ENCODE data around the gene TEX44.

GRCh38 chr2:231567159-231567558 lies 25.5 kb upstream of the TEX44 start:
- TF ChIP-seq, protein P1, sequence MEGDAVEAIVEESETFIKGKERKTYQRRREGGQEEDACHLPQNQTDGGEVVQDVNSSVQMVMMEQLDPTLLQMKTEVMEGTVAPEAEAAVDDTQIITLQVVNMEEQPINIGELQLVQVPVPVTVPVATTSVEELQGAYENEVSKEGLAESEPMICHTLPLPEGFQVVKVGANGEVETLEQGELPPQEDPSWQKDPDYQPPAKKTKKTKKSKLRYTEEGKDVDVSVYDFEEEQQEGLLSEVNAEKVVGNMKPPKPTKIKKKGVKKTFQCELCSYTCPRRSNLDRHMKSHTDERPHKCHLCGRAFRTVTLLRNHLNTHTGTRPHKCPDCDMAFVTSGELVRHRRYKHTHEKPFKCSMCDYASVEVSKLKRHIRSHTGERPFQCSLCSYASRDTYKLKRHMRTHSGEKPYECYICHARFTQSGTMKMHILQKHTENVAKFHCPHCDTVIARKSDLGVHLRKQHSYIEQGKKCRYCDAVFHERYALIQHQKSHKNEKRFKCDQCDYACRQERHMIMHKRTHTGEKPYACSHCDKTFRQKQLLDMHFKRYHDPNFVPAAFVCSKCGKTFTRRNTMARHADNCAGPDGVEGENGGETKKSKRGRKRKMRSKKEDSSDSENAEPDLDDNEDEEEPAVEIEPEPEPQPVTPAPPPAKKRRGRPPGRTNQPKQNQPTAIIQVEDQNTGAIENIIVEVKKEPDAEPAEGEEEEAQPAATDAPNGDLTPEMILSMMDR (conservative IDR thresholded peaks at IDR 0.05; ENCODE audit: low read length): no peak
- no peak for TF ChIP-seq EZH2phosphoT487 (IDR thresholded peaks at IDR 0.05; ENCODE audit: borderline replicate concordance)

Data from Loucy (cell line).